ENCODE results near the gene SPATA2L. TPM values are rescaled to one million over a fixed set of nuclear protein-coding genes. Genes with fewer than 3 reads are reported as not detected.

SPATA2L gene
- total and polyA plus RNA-seq, 2 of the 8 experiments (the other 6 are each of a cell fraction or from before 2014, with no cell fraction given), result 9.3 to 12.5 TPM

DNA sequence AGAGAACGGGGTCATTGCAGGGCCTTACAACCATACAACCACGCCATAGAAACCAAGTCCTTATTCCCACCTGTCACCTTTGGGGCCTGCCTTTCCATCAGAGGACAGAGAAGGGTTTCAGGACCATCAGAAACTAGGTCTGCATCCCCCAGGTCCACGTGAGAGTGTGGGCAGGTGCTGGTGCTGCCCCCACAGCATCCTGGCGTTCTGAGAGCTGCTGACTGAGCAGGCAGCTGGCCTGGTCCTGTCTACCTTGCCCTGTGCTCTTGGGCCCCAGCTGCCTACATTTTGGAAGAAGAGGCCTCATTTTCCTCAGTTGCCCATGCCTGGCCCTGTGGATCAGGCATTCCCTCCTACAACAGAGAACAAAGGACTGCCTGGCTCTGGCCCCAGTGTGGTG, 41.4 kb upstream of the SPATA2L start (continued):
- TF ChIP-seq TAF7 (optimal IDR thresholded peaks at IDR 0.05; ENCODE audit: borderline replicate concordance, low read depth, low read length) (no peak), KDM4A (IDR thresholded peaks at IDR 0.05; ENCODE audit: low read depth, low read length, severe bottlenecking) (no peak)

Data from H1 (cell line).